Measurements from ENCODE around the gene LAMA4.
"Not testable (repeated sequence)": the region's sequence is repeated elsewhere in the genome, so short reads cannot be mapped to it uniquely, and the experiment has no call there.

The LAMA4 gene

DNA sequence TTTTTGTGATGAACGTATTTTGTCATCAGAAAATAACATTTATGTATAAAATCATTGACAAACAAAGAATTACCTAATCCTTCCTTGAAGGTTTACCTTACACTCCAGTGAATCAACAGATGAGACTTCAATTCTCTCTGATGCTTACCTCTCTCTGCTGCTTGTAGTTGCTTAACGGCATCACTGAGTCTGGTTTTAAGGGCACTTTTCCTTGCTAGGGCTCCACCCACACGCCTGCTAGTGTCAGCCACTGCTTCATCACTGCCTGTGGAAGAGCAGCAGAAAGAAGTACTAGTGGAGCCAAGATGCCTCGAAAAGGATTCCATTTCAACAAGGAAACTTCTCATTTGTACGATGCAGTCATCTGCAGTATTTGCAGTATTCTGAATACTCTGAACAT lies 104.0 kb downstream of the LAMA4 start:
- peak; percentile 49 for DNase-seq (ENCODE audit: low spot score)

DNA sequence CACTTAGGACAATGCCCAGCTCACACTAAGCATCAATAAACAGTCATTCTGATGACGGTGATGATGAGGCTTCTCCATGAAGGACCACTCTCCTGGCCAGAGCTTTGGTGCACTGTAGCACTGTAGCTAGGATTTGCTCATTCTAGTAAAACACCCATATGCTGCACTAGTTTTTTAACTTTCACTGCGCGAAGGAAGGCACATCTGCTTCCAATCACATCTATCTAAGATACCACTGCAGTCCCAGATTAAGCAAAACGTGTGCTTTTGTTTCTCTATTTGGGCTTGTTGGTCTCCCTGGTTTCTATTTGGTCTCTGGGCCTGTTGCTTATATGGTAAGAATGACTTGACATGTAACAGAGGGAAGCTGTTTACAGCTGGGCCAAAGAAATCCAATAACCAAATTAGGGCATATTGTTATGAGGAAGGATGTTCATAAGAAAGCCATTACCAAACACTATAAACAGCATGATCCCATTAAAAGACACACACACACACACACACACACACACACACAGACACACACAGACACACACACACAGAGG lies 104.6 kb downstream of the LAMA4 start:
- peak; percentile 54 for DNase-seq (ENCODE audit: low spot score)

DNA sequence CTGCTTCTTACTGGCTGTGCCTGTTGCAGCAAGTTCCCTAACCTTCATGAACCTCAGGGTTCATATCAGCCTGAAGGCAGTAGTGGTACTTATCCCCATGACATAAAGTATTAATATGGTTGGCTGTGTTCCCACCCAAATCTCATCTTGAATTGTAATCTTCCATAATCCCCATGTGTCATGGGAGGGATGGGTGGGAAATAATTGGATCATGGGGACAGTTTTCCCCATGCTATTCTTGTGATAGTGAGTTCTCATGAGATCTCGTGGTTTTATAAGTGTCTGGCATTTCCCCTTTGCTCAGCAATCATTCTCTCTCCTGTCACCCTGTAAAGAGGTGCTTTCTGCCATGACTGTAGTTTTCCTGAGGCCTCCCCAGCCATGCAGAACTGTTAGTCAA lies 105.1 kb downstream of the LAMA4 start:
- no peak for DNase-seq (ENCODE audit: low spot score)

DNA sequence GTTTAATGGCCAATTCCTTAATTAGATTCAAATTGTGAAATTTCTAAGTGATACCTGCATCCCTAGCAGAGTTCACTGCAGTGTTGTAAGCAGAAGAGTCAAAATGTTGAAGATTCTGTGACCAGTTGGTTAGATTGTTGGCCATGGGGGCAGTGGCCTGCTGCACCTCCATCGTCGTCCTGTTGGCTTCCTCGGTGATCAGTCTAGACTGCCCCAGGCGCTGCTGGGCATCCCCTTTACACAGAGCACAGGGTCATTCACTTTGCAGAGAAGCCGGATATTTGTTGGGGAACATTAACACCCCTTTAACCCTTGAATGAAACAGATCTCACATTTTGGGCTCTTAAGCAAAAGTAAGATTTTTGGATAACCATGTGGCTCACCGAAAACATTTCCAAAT lies 106.3 kb downstream of the LAMA4 start:
- no peak for DNase-seq (ENCODE audit: low spot score)

DNA sequence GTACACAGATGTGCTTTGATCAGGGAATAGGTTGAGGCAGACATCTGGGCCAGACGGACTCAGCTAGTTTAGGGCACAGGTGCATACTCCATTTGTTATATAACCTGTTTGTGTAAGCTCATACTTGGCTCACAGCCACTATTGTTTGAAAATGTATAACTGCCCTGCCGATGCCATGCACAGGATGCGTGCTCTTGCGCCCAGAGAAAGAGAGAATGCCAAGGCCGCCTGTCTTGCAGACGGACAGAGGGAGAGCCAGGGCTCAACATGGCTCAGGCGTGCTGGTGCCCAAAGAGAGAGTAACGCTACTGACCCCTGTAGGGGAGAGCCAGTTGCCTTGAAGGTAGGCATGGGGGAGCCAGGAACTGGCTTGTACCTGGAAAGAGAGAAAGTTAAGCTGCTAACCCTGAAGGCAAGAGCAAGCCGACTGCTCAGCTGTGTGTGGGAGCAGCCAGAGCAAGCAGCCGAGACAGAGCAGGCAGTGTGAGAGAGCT lies 109.2 kb downstream of the LAMA4 start:
- no peak for DNase-seq (ENCODE audit: low spot score)

DNA sequence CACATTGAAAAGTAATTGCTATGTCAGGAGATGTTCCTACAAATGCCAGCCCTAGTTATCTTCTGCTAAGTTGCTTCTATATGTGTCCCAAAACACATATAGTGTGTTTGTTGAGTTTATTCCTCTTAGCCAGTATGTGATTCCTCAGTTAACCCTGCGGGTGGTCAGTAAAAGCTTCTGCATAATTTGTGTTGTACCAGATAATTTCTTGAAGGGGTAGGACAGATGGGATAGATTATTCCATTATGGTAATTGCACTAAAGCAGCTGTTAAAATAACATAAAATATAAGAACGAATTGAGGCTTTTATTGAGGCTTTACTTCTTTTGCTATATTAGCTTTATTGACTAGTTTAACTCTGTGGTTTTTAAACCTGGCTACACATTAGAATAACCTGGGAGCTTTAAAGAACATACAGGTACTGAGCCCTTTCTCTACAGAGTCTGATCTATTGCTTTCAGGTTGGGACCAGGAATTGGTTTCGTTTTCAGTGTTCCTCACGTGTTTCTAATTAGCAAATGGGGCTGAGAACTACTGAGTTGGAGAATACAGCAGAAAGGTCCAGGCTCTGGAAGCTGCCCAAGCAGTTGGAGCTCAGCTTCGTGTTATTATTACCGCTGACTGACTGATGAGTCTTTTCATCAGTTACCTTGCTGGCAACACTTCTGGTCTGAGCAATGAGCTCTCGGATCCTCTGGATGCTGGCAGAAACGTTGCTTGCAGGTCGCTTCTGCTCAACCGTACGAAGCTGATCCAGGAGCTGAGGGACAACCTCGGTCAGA lies 110.0 kb downstream of the LAMA4 start:
- DNase-seq (ENCODE audit: low spot score), result peak; percentile 46

DNA sequence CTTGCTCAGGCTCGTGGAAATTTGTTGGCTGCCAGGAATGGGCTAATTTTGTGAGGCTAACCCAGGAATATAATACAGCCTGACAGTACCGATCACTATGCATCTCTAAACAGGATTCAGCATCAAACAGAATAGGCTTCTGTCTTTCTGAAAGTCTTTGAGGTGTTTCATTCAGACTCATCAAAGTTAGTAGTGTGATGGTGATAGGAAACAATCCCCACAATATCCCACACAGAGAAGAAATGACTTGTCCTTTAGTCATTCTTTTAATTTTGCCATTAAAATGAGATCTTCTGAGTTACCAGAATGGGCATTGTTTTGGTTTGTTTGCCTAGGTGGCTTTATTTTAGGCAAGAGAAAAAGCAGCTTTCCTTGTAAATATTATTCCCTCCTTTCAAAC lies 112.7 kb downstream of the LAMA4 start:
- no peak for DNase-seq (ENCODE audit: low spot score)

DNA sequence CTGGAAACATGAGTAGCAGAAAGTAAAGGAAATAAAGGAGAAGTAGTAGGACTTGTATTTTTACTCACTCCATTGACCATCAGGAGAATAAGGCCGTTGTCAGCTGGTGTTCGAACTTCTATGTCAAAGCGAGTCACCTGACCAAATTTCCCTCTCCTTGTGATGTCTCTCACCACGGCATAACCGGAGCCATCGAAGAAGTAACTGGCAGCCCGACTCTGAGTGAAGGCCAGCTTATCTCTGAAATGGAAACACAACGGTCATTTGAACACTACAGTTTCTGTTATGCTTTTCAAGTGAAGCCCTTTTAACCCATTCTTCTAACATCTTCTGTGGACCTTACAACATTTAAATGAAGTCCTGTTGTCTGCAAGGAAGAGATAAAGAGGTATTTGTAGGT lies 115.3 kb downstream of the LAMA4 start:
- DNase-seq (ENCODE audit: low spot score), result no peak

DNA sequence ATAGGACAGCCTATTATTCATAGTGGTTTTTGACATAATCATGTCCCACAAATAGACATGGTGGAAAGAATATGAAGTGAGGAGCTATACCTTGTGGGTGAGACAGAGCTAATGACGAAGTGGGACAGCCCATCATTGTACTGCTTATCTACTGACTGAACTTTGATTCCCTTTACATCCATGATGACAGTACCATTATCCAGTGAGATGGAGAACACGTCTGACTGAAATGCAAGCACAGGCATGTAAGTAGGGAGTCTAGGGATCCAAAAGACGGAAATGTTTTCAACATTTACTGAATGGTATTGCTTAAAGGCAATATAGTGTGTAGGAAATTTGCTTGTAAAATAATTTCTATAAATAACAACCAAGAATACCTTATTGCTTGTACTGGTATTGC lies 123.5 kb downstream of the LAMA4 start:
- no peak for DNase-seq (ENCODE audit: low spot score)

DNA sequence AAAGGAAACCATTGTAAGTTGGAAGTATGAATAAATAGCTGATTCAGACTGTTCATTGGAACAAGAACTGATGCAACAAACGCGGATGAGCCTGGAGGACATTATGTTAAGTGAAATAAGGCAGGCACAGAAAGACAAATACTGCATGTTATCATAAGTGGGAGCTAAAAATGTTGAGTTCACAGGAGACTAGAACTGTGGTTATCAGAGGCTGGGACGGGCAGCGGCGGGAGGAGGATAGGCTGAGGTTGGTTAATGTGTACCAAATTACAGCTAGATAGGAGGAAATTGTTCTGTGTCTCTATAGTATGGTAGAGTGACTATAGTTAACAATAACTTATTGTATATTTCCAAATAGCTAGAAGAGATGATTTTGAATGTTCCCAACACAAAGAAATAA lies 126.2 kb downstream of the LAMA4 start:
- no peak for DNase-seq (ENCODE audit: low spot score)

DNA sequence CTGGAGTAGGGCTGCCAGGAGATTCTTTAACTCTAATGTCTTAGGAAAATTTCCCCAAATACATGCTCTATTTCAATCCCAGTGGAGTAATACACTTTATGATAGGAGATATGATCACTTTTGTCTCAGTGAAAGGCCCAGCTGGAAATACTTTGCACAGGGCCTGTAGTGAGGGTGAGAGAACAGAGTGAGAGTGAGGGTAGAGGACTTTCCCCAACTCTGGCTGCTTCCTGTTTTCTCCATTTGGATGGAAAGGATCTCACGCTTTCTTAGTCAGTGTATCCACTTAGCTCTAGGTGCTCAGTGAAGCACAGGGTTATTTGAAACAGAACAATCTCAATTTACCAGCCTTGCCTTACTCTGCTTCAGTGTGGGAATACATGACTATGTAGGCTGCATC lies 130.4 kb downstream of the LAMA4 start:
- DNase-seq (ENCODE audit: low spot score), result no peak

DNA sequence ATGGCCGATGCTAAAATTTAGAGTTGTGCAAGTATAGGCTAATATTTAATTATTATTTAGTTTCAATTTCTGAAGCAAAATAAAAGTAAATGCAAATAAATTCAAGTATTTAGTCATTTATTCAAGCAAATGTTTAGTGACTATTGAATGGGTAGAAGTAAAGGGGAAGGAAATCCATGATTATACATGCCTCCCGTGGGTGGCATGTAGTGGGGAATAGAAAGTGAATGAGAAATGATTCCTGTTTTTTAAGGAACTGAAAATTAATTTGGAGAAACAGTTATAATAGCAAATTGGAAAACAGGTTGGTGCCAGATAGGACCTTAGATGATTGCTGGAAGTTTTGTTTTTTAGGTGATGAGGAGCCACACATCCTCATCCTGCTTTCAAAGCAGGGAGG lies 131.6 kb downstream of the LAMA4 start:
- no peak for DNase-seq (ENCODE audit: low spot score)

DNA sequence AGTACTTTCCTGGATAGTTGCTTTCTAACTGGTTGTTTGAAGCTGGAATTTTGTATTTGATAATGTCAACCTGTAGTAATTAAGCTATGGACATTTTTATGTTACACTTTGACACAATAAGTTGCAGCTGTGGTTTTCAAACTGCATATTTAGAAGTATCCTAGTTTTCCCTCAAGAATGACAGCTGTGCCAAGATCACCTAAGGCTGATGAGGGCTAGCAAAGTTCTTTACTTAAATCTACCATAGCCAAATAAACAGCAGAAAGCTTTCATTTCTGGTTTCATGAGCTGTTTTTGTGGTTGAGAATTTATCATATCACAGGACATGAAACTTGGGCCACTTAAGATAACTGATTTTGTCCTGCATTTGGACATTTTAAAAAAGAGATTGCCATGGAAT lies 136.3 kb downstream of the LAMA4 start:
- no peak for DNase-seq (ENCODE audit: low spot score)

DNA sequence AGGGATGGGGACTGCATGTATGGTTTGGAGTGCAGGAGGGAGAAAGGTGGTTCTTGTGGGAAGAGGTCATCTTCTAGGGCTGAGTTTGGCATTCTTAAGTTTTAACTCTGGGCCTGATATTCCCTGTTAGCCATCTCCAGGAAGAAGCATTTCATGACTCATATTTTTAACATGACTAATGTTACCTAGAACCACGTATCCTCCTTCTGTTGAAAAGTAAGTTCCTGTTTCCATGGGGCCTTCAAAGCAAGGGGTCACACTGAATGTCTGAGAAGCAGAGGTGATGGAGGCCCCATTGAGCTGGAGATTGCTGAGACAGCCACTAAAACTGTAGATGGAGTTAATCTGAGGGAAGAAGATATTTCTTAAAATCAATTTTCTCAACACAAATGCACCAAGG lies 136.8 kb downstream of the LAMA4 start:
- DNase-seq (ENCODE audit: low spot score), result no peak

DNA sequence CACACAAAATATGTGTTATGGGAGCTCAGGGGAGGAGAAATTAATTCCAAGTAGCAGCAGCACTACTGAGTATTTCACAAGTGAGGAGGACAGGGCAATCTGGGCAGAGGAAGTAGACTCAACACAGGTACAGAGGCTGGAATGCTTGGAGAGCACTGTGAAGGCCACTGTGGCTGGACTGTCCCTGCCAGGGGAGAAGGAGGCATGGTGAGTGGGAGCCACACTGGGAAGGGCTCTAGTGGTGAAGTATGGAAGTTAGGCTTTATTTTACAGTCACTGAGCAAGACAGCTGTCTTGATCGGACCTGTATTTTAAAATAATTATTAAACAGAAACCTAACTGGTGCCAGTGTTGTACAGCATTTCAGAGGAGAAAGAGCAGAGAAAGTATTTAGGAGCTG lies 138.1 kb downstream of the LAMA4 start:
- no peak for DNase-seq (ENCODE audit: low spot score)

DNA sequence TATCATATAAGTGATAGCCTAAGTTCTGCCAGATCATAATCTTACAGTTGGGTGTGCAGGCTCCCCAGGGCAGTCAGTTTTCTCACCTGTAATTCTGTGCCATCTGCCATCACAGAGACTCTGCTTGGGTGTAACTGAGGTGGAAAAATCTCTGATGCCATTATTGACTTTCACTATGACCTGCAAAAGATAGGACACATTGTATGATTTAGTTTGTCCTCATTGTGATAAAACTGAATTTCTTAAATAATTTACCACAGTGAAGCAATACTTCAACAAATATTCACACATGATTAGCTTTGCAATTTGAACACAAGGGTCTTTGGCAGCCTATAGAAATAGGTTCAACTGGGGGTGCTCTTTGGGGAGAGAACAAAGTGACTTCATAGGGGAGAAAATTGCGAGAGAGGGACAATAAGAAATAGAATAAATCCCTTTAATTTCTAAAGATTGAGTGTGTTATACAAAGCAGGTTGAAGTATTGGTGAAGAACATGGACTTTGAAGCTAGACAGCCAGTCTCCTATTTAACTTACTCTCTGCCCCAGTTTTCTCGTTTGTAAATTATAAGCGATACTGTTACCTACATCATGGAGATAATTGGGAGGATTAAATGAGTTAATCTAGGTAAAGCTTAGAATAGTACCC lies 139.7 kb downstream of the LAMA4 start:
- DNase-seq (ENCODE audit: low spot score), result no peak

DNA sequence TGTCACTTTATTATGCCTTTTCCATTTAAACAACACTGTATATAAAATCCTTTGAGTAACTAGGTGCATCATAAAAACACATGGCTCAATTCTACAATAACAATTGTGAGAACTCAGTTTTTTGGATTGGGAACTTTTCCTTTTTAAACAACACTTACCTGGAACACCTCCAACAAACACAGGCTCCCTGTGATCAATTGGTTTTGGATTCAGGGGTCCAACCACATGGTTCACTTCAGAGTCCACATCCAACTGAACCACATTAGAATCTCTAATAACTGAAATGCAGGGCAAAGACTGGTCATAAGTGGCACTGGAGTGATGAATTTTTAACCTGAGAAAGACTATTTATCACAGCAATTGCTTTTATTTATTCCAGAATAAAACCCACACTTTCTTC lies 140.4 kb downstream of the LAMA4 start:
- DNase-seq (ENCODE audit: low spot score), result no peak

DNA sequence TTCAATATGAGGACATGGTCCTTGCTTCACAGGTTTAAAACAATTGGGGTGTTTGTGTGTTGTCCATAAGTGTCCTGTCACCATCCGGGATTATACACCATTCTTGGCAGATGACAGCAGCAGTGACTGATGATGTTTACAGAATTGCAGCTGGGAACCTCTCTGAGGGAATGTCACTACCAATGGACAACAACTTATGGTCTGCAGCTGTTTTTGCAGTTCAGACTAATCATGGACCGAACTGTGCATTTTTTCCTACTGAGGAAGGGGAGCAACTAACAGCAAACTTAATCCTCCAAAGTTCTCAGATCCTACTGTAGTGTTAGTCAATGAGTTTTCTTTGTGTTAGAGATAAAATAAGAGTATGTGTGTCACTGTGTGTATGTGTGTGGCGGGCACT lies 140.9 kb downstream of the LAMA4 start:
- DNase-seq (ENCODE audit: low spot score), result no peak

DNA sequence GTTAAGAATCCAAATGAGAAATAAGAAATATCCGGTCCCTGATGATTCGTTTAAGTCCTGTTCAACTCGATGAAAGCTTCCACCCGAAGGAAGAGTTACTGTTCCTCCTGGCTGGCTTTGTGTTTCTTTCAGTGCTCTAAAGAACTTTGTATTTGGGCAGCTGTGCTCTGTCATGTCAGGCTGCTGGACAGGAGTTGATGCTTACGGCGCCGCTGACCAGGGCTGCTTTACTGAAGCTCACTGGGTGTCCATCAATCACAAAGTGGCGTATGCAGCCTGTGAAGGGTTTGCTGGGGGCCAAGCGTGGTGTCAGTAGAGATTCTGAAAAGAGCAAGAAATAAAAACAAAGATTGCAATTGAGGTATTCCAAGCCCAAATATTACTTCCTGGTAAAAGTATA lies 145.1 kb downstream of the LAMA4 start:
- DNase-seq (ENCODE audit: low spot score), result peak; percentile 21

DNA sequence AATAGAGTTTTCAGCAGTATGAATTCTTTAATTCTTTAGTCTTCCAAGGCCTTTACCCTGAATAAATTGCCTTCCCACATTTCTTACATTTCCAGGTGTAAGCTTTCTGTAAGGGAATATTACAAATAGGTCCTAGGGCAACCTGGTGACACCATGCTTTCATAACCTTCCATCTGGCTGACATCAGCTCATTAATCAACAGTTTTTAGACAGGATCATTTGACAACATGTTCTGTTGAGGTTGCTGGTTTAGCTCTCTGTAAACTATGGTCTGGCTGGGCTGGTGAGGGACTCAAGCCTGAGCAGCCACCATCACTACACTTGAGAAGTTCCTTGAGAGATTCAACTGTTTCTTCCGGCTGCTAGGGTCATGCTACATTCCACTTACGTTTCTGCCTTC lies 147.8 kb downstream of the LAMA4 start:
- no peak for DNase-seq (ENCODE audit: low spot score)

DNA sequence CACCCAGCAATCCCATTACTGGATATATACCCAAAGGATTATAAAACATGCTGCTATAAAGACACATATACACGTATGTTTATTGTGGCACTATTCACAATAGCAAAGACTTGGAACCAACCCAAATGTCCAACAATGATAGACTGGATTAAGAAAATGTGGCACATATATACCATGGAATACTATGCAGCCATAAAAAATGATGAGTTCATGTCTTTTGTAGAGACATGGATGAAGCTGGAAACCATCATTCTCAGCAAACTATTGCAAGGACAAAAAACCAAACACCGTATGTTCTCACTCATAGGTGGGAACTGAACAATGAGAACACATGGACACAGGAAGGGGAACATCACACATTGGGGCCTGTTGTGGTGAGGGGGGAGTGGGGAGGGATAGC lies 148.3 kb downstream of the LAMA4 start:
- not testable (repeated sequence) for DNase-seq (ENCODE audit: low spot score)

DNA sequence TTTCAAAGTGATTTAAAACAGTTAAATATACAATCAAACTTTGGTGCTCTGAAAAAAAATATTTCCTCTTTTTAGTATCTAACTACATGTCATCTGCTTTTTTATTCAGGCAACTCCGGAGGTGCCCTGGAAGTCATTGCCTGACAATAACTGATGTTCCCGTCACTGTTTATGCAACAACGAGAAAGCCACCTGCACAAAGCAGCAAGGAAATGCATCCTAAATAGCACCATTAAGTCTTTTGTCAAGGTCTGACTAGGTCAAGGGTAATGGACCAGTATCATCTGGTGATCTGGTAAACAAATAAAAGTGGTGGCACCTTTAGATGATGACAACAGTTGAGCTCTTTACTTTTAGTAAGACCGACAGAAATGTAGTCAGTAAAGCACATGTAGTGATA lies 153.8 kb downstream of the LAMA4 start:
- no peak for DNase-seq (ENCODE audit: low spot score)

DNA sequence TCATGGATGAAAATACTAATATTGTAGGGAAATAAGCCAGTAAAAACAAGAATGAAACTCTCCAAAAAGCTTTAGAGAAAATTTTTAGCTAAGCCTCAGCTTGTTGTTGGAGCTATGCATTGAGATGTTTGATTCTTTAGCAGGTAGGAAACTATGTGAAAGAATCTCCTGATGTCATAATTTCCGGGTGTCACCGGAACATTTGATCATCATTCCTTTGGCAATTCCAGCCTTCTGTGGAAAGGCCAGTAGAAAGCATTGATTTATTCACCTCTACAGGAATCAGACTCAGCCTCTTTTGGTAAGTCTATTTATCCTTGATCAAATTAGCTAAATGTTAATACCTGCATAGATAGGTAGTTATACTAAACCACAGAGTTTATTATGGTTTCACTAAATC lies 157.5 kb downstream of the LAMA4 start:
- no peak for DNase-seq (ENCODE audit: low spot score)

All from SK-N-DZ (cell line).